IPS DF 6.9 (cell line): ENCODE data around the gene ITGB1.

Experiments used
- DNase-seq: peaks from one replicate; pipeline ENCODE4 v3.0.0-alpha.2; 2013; ENCODE audit warnings: low read depth, low spot score
- H3K27ac ChIP-seq: one replicate; pipeline ENCODE4 v1.5.1; 2013; ENCODE audit warnings: low read length, control low read depth
- H3K27me3 ChIP-seq: 2 replicates; pipeline ENCODE4 v1.6.1; 2013; ENCODE audit warnings: mild to moderate bottlenecking, low read length; ENCODE audit not compliant: control insufficient read depth, insufficient read depth
- H3K36me3 ChIP-seq: 2 replicates; pipeline ENCODE4 v1.6.1; 2013; ENCODE audit warnings: low read length; ENCODE audit not compliant: control insufficient read depth, insufficient read depth
- H3K4me1 ChIP-seq: 2 replicates; pipeline ENCODE4 v1.6.1; 2013; ENCODE audit warnings: low read length; ENCODE audit not compliant: control insufficient read depth, insufficient read depth
- H3K4me3 ChIP-seq: 2 replicates; pipeline ENCODE4 v1.5.1; 2013; ENCODE audit warnings: mild to moderate bottlenecking, low read length
- H3K9me3 ChIP-seq: 2 replicates; pipeline ENCODE4 v1.6.1; 2013; ENCODE audit warnings: low read length, inconsistent platforms; ENCODE audit not compliant: control insufficient read depth, insufficient read depth
- WGBS: extraction: QIAGEN DNeasy Blood & Tissue Kit; methylation state at CpG from one replicate; pipeline ENCODE4 v1.1.7; 2013; ENCODE audit warnings: mixed read lengths, missing lambda C conversion rate; ENCODE audit not compliant: insufficient read length, insufficient coverage; 5-methylcytosine and 5-hydroxymethylcytosine counted together

The ITGB1 gene

DNA sequence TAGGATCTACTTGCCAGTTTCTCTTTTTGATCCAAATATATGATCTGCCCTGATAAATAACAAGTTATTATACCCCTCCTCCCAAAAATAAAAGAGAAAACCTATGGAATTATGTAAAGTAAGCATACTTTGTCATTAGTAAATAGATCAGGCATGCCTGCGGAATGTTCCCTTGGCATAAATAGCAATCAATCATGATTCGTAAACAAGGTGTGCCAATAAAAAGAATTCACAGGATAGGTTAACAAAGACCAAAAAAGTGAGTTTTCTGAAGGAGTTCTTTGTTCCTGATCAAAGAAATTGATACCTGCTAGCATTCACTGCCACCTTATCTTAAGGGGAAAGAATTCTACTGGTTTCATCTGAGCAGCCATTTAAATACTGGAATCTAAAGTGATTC is 11.9 kb downstream of the ITGB1 start:
- DNase-seq = no peak
- H3K9me3 ChIP-seq = no peaks in the 10 kb centered on the region
- H3K36me3 ChIP-seq = no peaks in the 10 kb centered on the region
- H3K27me3 ChIP-seq = no peaks in the 10 kb centered on the region
- no peak overlapping the region for H3K27ac ChIP-seq
- H3K4me3 ChIP-seq = no peak overlapping the region
- H3K4me1 ChIP-seq = peaks cover 5% of the 10 kb centered on the region
- WGBS = no CpG with 5 or more reads among the region's 2 CpGs

DNA sequence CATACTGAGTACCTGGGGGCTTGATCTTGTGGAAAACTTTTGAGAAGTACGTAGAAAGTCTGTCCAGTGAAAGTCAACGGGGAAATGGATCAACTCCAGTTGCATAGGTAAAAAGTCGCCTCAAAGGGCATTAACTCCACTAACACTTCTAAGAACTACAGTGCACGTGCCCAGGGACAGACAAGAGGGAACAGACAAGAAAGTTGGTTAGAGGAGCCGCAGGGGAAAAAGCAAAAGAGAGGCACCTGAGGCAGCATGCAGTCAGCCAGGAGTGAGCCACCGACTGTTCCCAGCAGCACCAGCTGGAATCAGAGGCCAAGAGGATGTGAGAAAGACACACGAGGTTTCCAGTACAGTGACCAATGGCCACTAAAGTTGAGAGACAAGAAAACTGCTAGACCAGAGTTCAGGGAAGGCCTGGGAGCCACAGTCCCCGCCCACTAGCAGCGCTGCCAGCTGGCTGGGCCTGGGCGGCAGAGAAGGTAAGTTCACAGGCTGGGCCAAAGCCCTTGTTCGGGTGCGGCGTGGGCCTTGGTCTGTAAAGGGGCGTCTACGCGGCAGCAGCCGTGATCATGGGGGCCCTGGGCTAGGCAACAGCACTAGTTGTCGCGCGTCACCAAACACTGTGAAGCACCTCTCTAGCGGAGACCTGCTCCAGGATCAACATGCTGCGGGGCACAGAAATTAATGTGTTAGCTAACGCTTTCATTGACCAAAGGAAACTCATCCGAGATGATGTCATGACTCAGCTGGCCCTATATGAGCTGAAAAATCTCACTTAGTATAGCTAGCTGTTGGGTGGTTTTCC is 14.0 kb downstream of the ITGB1 start:
- no peak overlapping the region for H3K4me3 ChIP-seq
- DNase-seq = no peak
- no peaks in the 10 kb centered on the region for H3K9me3 ChIP-seq
- H3K27me3 ChIP-seq = no peaks in the 10 kb centered on the region
- WGBS = no CpG with 5 or more reads among the region's 24 CpGs
- no peaks in the 10 kb centered on the region for H3K36me3 ChIP-seq
- peaks cover 8% of the 10 kb centered on the region for H3K4me1 ChIP-seq
- H3K27ac ChIP-seq = no peak overlapping the region

DNA sequence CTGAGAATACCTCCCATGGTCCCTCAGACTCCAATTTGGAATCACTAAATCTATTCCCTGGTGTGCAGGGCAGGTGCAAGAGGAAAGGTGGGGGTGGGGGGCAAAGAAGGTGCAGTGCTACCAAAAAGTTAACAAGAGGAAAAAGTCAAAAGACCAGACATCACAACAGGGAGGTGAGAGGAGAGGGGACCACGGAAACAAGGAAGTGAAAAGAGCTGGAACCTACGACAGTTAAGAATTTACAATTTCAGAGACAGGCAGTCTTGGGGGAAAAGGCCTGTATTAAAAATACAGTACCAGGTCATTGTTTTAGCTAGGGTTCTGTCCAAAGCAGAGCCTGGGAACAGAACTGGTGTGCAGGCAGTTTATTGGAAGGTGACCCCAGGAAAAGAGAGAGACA is 14.6 kb downstream of the ITGB1 start:
- no peak overlapping the region for H3K4me3 ChIP-seq
- no peaks in the 10 kb centered on the region for H3K9me3 ChIP-seq
- no peak for DNase-seq
- no CpG with 5 or more reads among the region's 2 CpGs for WGBS
- H3K4me1 ChIP-seq = peaks cover 8% of the 10 kb centered on the region
- no peaks in the 10 kb centered on the region for H3K36me3 ChIP-seq
- H3K27ac ChIP-seq = no peak overlapping the region
- no peaks in the 10 kb centered on the region for H3K27me3 ChIP-seq

DNA sequence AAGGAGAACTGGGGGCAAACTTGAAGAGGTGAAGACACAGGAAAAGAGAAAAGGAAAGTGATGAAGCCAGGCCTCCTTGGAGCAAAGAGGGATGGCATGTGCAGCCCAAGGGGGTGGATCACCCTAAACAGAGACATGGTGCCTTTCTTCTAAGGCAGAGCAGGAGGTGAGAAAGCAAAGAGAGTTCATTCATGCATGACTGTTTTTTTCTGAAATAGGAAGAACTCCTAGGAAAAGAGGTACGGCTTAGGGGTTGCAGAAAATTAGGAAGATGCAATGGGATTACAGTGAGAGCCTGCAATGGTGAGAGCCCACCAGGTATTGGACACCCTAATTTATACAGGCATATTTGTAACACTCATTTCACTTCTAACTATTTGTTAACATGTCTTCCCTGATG is 15.9 kb downstream of the ITGB1 start:
- no peaks in the 10 kb centered on the region for H3K36me3 ChIP-seq
- H3K27ac ChIP-seq = no peak overlapping the region
- H3K9me3 ChIP-seq = no peaks in the 10 kb centered on the region
- no peaks in the 10 kb centered on the region for H3K27me3 ChIP-seq
- DNase-seq = no peak
- peaks cover 8% of the 10 kb centered on the region for H3K4me1 ChIP-seq
- no CpG with 5 or more reads among the region's 1 CpG for WGBS
- H3K4me3 ChIP-seq = no peak overlapping the region

DNA sequence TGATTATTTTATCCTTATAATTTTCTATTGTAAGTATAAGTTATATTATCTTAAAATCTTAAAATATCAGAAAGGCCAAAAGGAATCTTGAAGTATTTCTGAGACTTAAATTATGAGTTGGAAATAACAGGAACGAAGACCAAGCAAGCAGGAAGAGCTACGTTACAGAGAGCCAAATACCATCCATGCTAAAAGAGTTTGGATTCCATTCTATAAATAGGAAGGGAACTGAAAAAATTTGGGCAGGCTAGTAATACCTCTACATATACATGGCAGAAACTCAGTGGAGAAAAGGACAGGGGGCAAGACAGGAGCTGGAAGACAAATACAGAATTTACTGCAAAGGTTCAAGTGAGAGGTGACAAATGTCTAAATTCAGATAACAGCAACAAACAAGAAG is 16.7 kb downstream of the ITGB1 start:
- no peak overlapping the region for H3K4me3 ChIP-seq

DNA sequence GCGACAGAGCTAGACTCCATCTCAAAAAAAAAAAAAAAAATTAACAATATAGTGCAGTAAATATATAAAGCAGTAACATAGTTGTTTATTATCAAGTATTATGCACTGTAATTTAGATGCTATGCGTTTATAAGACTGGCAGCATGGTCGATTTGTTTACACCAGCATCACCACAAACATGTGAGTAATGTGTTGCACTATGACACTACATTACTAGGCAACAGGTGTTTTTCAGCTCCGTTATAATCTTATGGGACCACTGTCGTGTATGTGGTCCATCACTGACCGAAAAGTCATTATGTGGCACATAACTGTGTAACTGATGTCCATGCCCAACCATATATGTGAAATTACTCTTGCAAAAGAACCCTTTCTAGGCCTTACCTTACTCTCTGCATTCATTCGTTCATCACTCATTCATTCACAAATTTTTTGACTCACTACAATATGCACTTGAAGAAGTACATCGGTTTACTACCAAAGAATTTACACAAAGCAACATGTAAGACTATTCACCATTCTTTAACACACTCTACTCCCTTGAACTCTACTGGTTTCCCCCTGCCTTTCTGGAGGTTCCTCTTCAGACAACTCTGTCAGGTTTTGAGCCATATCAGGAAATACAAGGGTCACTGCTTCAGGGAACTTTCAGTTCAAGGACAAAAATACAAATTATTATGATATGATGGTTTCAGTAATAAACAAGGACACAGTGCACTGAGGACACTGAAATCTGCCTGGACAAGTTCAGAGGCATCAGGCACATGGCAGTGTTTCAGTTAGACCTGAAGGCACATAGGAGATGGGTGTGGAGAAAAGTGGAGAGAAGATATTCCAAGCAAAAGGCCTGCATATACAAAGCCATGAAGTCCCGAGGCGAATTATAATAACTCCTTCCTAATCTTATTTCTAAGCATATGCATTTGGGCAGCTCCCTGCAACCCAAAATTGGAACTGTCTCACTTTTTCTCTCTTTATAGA is 17.4 kb downstream of the ITGB1 start:
- H3K9me3 ChIP-seq = no peaks in the 10 kb centered on the region
- H3K4me1 ChIP-seq = peaks cover 8% of the 10 kb centered on the region
- 100% methylated on average over 1 of the region's 10 CpGs for WGBS
- no peaks in the 10 kb centered on the region for H3K27me3 ChIP-seq
- no peak overlapping the region for H3K4me3 ChIP-seq
- DNase-seq = no peak
- no peaks in the 10 kb centered on the region for H3K36me3 ChIP-seq
- no peak overlapping the region for H3K27ac ChIP-seq

More for the DNA sequence above, 16.7 kb downstream of the ITGB1 start:
- no peak for DNase-seq
- Histone ChIP-seq H3K36me3 (no peaks in the 10 kb centered on the region), H3K4me1 (peaks cover 8% of the 10 kb centered on the region), H3K9me3 (no peaks in the 10 kb centered on the region), H3K27me3 (no peaks in the 10 kb centered on the region), H3K27ac (no peak overlapping the region)
- no CpG with 5 or more reads among the region's 2 CpGs for WGBS

DNA sequence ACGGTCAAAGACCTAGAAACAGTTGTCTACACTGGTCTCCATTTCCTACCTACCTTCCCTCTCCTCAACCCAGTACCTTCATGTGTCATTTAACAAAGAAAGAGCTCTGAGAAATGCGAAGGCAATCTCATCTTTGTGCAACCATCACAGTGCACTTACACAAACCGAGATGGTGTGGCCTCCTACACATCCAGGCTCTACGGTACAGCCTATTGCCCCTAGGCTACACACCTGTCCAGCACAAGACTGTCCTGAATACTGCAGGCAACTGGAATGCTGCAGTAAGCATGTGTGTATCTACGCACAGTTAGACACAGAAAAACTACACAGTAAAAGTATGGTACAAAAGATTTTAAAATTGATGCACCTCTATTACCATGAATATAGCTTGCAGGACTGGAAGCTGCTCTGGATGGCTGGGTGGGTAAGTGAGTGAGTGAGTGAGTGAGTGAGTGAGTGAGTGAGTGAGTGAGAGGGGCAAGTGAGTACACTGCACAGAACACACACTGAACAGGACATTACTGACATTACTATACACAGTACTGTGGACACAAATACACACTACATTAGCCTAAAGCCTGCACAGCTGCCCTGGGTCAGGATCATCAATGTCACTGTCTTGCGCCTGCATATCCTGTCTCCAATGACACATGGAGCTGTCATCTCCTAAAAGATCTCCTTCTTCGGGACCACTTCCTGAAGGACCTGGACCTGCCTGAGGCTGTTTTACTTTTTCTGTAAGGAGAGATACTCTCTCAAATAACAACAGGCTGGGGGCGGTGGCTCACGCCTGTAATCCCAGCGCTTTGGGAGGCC is 18.5 kb downstream of the ITGB1 start:
- Histone ChIP-seq H3K9me3 (no peaks in the 10 kb centered on the region), H3K4me1 (peaks cover 8% of the 10 kb centered on the region), H3K27me3 (no peaks in the 10 kb centered on the region), H3K36me3 (no peaks in the 10 kb centered on the region), H3K27ac (no peak overlapping the region), H3K4me3 (no peak overlapping the region)
- WGBS = no CpG with 5 or more reads among the region's 10 CpGs
- no peak for DNase-seq

DNA sequence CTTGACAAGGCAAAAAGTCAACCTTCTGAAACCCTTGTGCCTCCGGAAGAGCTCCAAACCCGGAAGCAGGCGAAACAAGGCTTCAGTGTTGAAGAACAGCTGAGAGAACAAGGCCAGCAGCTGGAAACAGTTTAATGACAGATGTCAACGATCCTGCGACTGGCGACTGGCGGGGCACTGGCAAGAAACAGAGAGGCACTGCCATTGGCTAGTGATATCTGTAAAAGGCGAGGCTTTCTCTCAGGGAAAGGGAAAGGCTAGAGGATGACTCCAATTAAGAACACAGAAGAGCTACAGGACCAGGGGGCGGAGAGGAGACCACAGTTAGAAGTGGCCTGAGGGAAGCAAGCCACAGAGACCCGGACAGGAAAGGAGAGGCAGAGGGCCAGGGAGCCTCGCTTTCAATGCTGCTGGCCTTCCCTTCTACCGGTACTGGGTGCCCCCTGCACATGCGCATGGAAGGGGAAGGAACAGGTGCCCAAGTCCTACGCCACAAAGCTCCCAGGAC is 19.4 kb downstream of the ITGB1 start:
- no peaks in the 10 kb centered on the region for H3K27me3 ChIP-seq
- DNase-seq = no peak
- H3K36me3 ChIP-seq = no peaks in the 10 kb centered on the region
- H3K9me3 ChIP-seq = no peaks in the 10 kb centered on the region
- H3K4me3 ChIP-seq = no peak overlapping the region
- no peak overlapping the region for H3K27ac ChIP-seq
- WGBS = no CpG with 5 or more reads among the region's 14 CpGs
- peaks cover 3% of the 10 kb centered on the region for H3K4me1 ChIP-seq

DNA sequence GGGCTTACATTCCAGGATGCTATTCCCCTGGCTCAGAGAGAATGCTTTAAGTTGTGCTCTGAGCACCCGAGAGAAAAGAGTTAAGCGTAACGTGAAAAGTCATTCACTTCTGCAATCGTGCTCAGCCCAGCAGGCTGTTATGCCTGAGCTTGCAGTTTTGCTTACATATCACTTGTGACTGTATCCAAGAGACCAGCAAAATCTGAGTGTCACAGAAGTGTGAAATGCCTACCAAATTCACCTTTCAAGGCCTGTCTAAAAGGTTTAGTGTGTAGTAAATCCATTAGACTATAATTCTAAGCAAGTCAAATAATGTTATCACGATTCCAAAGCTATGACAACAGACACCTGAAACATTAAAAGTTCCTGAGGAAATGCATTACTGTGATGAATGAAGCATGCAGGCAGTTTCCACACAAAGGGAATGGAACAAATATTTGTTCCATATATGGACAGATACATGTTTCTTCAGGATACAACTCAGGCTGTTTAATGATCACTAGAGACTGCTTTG is 20.1 kb downstream of the ITGB1 start:
- no CpG with 5 or more reads among the region's 5 CpGs for WGBS
- no peak for DNase-seq

More for the DNA sequence above, 20.1 kb downstream of the ITGB1 start:
- Histone ChIP-seq H3K4me1 (peaks cover 3% of the 10 kb centered on the region), H3K36me3 (no peaks in the 10 kb centered on the region), H3K9me3 (no peaks in the 10 kb centered on the region), H3K27me3 (no peaks in the 10 kb centered on the region), H3K27ac (no peak overlapping the region), H3K4me3 (no peak overlapping the region)
